HG03095 (cell line): ENCODE measurements around the gene CDK18.
"Not testable (repeated sequence)": the region's sequence is repeated elsewhere in the genome, so short reads cannot be mapped to it uniquely, and the experiment has no call there.

Source experiments
- ATAC-seq: cut with Tn5 transposase; IDR thresholded peaks from one replicate; pipeline ENCODE4 v1.9.1; 2021; ENCODE audit warnings: moderate library complexity; ENCODE audit not compliant: unreplicated experiment

Gene CDK18

DNA sequence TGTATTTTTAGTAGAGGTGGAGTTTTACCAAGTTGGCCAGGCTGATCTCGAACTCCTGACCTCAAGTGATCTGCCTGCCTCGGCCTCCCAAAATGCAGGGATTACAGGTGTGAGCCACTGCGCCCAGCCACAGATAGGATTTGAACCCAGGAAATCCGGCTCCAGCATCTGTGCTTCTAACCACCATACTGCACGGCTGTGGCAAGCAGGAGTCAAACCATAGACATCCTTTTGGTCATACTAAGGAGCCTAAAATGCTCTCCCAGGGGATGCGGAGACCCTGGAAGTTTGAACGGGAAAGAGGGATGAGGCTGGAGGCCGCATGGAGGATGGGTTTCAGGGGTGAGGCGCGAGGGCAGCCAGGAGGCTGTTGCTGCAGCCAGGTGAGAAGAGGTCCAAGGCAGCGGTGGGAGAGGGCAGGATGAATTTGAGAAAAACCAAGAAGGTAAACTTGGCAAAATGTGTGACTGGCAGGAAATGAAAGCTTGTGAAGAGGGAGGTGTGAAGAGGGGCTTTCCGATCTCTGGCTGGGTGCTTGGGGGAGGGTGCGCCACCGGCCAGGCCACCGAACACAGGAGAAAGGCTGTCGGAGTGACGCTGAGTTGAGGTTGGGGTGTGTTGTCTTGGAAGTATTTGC, 24.0 kb upstream of the CDK18 start:
- no peak for ATAC-seq

DNA sequence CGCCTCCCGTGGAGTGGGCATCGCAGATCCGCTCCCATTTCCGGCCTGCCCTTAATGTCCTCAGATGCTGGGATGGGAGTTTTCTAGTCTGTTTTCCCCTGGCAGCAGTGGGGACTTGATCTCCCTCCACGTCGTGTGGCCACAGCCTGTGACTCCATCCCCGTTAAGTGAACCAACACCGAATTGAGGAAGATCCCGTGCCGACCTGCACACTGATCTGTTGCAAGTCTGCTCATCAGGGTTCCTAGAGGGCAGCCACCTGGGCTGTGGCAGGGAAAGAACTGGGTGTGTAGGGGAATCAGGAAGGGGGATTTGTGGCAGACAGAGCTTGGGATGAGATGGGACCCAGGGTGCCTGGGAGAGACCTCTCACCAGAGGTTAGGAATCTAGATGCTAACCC, 23.3 kb upstream of the CDK18 start:
- no peak for ATAC-seq

DNA sequence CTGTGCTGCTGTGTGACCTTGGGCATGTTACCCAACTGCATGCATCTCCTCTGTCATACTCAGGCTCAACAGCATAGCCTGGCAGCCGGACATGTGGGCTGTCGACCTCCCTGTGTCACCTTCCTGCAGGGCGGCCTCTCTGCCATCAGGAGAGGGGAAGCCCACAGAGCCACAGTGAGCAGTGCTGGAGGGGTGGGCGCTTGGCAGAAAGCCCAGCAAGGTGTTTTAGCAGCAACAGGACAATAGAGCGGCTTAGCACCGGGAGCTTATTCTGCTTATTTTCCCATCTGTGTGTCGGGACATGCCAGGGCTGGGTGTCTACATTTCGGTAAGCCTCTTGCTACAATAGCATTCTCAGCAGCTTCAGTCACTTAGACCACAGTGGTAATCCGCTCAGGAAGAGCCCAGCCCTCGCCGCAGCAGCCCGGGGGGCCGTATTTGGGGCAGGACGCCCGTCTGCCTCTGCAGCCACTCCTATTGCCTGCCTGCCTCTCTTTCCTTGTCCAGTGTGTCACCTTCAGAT, 22.8 kb upstream of the CDK18 start:
- no peak for ATAC-seq

DNA sequence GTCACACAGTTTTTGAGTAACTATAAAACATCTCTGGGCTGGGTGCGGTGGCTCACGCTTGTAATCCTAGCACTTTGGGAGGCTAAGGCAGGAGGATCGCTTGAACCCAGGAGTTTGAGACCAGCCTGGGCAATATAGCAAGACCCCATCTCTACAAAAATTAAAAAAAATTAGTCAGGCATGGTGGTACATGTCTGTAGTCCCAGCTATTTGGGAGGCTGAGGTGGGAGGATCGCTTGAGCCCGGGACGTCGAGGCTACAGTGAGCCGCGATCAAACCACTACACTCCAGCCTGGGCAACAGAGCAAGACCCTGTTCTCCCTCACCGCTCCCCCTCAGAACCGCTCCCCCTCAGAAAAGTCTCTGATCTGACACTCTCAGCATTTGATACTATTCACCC, 21.9 kb upstream of the CDK18 start:
- ATAC-seq, result not testable (repeated sequence)

DNA sequence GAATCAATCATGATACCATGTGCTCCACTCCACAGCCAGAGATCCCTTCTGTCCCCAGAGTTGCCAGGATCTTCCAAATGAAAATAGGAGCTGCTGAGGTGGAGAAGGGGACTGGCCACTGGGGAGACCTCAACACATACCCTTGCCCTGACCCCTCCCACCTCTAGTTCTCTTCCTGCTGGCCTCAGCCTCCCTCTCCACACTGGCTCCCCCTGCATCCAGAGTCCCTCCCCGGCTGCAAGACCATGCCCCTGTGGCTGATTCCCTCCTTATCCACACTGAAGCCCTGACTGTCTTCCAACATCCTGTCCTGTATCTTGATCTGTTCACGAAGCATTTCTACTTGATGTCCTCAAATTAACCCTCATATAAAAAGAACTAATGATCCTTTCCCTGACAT, 21.1 kb upstream of the CDK18 start:
- no peak for ATAC-seq

DNA sequence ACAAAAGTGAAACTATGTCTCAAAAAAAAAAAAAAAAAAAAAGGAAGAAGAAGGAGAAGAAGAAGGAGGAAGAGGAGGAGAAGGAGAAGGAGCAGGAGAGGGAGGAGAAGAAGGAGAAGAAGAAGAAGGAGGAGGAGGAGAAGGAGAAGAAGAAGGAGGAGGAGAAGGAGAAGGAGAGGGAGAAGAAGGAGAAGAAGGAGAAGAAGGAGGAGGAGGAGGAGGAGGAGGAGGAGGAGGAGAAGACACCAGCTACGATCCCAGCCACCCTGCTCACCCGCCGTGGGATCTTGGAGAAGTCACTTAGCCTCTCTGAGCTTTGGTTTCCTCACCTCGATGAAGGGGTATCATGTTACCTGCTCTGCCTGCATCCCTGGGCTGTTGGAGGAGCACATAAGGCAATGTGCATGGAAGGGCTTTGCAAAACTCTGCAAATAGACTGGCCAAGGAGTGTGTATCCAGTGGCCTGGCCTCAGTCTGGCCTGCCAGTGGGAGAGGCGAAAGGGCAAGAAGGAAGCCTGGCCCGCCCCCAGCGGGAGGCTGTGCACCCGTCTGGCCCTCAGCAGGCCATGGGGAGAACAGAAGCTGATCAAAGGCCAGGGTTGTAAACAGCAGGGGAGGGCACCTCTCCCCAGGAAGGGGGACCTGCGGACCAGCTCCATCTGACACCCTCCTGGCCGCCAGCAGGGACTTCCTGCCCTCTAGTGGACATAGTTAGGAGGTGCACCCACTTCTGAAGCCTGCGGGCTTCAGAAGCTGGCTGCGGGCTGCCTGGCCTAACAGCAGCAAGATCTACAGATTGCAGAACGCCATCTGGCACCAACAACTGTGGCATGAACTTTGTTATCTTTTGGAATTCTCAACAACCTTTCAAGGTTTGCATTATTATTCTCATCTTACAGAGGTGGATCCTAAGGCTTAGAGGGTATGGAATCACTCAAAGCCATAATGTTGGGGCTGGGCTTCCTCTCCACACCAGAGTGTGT, 19.2 kb upstream of the CDK18 start:
- no peak for ATAC-seq

DNA sequence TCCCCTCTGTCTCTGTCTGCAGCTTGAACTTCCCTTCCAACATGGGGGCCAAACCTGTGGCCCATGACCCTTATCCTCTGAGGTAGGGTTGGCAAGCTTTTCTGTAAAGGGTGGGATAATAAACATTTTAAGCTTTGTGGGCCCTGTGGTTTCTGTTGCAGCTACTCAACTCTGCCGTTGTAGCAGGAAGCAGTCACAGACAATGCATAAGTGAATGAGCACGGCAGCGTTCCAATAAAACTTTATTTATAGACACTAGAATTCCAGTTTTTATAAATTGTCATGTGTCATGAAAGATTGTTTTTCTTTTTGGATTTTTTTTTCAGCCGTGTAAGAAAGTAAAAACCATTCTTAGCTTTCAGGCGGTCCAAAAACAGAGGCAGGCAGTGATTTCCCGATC, 18.2 kb upstream of the CDK18 start:
- no peak for ATAC-seq

DNA sequence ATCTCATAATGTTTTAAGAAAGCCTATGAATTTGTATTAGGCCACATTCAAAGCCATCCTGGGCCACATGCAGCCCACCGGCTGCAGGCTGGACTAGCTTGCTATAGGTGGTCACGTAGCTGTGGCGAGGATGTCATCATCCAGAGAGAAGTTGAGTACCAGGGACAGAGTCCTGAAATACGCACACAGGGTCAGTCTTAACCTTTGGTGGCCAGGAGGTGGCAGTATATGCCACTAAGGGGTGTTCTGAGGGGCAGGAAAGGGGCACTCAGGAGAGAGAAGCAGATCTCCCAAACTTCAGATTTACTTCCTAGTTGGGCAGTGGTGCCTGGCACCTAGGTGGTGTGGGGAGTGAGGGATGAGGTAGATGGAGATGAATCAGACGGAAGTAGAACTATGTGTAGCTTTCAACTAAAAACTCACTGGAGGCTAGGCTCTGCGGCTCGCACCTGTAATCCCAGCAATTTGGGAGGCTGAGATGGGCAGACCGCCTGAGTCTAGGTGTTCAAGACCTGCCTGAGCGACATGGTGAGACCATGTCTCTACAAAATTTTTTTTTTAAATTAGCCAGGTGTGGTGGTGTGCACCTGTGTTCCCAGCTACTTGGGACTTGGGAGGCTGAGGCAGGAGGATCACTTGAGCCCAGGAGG, 16.3 kb upstream of the CDK18 start:
- ATAC-seq, result no peak

DNA sequence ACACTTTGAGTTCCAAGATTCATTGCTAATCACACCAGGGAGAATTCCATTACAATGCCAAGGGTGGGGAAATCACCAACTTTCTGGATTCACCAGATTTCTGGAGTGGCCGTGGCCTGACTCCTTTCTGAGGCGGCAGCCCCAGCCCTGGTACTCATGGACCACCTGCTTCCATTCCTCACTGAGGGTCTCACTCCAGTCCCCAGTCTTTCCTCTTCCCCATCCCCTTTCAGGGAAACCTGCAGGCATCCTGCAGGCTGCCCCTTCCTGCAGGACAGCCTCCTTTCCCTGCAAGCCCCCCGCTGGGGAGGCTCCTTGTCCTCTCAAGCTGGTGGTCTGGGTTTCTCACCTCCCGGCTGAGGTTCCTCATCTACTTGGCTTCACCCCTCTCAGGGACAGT, 12.7 kb upstream of the CDK18 start:
- no peak for ATAC-seq

DNA sequence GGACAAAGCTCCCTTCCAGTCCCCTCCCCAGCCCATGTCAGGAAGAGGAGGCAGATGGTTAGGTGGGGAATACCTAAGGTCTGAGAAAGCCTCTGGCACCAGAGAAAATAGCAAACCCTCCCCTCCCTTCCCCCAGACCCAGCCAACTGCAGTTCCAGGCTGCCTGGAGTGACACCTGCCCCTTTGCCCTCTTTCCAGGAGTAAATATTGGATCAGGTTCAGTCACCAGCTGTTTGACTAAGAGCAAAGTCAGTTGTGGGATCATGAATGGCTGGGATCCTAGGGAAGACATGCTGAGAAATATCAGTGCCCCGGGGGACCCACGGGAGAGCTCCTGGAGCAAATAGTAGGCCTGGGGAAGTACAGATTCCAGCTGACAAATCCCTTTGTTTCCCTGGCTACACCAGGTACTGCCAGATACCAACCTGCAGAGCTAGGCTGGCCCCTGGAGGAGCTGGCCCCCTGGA, 12.2 kb upstream of the CDK18 start:
- ATAC-seq, result no peak

DNA sequence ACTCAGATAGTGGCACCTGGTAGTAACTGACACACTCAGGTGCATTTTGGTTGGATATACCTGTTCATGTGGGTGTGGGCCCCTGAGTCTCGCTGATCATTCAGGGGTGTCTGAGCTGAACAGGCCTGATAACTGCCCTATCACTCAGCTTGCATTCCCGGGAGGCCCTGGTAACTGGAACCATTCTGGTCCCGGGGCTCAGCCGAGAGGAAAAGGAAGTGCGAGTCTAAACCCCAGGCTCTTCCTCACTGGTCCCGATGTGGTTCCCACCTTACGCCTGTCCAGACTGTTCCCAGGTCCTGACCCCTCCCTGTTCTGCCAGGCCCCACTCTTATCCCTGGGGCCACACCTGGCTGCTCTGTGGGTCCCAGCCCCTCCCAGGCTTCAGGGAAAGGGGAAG, 11.7 kb upstream of the CDK18 start:
- ATAC-seq, result no peak

DNA sequence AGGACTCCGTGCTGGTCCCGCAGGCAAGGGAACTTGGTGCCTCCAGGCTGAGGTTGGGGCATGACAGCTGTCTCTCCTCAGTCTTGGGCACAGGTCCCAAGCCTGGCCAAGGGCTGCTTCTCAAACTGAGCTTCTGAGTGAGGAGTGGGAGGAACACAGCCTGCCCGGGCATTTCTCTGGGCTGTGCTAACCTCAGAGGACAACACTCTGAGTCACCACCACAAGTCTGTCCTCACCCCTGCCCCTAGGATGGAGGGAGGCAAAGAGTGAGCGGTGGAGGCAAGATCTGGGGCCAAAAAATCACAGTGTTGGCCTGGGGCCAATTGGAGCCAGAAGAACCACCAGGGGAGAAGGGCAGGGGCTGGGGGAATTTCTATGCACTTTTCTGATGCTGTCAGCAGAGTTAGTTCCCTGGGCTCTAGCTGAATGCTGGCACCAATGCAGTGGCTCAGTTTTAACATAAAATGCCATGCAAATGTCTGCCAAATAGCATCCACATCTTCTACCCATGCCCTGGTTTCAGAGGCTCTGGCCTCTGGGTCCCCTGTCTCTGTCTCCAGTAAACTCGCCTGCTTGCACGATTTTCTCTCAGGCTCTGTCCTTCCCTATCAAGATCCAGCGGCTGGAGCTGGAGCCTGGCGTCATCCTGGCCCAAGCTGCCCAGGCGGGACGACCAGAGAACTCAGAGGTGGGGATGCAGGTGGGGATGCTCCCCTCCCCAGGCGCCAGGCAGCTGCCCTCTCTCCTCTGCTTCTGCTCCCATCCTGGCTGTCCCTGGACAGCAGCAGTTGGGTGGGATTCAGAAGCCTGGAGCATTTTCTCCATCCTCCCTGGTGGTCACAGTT, 11.0 kb upstream of the CDK18 start:
- ATAC-seq, result no peak

DNA sequence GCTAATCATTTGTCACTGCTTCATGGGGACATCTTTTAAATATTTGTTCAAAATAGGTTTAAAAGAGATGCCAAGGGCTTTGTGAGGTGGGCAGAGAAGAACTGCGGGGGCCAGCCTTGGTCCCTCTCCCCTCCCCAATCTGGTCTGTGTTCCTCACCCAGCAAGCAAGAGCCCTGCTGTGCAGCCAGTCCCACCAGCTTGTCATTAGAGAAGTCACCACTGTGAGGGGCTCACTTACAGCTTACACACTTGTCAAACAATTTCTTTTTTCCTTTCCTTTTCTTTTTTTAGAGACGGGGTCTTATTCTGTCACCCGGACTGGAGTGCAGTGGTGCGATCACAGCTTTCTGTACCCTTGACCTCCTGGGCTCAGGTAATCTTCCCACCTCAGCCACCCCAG, 10.4 kb upstream of the CDK18 start:
- ATAC-seq, result no peak

DNA sequence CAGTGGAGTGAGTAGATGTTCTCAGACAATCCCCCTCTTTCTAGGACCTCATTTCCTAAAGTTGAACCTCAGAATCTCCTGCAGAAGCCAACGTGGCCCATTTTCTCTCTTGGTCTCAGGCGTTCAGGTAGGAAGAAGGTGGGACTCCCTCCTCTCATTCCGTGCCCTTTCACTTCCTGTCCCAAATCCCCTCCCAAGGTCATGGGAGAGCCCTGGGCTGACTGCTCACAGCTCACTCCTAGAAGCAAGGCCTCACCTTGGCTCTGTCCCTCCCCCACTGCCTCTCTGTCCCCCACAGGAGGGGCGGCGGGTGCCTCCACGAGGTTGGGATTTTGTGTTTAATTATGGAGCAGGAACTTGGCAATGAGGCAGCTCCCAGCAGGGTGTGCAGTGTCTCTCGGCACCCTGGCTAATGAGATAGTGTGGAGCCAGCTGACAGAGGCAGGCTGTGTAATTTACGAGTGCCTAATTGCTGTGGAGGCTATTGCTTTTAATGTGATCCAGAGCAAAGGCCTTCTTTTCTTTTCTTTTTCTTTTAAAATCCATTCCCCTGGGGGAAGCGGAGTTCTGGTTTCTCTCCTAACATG, 9.1 kb upstream of the CDK18 start:
- ATAC-seq, result no peak

DNA sequence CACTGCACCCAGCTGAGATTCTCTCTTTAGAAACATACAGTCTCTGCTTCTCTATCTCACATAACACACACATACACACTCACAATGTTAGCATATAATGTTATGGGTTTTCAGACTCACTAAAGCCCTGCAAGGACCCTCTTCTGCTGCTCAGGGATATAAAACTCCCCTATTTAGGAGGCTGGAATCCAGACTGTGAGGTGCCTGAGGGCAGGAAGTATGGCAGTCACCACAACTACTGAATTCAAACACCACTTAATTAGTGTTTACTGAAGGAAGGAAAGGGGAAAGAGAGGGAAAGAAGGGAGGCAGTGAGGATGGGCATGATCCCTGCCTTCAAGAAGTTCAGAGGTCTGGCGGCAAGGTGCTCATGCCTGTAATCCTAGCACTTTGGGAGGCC, 7.8 kb upstream of the CDK18 start:
- ATAC-seq, result no peak

DNA sequence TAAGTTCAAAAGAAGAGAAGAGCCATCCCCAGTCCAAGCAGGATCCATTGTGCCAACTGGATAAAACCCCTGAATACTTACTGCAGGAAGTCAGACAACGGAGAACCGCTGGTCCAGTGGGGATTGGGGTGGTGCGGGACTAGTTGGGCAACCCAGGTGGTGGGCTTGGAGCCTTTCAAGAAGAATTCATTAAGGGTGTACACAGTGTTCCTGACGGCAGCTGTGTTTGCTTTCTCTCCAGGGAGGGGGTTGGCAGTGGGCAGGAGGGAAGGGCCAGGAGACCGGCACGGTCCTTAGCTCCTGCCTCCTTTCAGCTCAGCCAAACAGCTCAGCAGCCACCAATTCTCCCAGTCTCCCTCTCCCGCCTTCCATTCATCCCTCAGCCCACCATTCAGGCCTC, 7.1 kb upstream of the CDK18 start:
- no peak for ATAC-seq

DNA sequence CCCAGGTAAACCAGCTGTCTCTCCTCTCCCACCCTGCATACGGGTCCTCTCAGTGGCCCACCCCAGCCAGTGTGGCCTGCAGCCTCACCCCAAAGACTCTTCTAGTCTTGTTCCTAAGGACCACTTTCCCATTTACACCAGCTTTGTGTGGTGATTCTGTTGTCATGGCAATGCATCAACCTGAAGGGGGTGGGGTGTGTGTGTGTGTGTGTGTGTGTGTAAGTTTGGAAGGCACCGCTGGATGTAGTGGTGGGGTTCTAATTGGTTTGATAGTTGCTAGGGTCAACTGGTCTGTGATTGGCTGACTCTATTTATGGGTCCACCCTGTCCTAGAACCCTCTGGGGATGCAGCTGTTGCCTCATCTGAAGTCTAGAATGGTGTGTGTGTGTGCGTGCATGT, 4.7 kb upstream of the CDK18 start:
- no peak for ATAC-seq

DNA sequence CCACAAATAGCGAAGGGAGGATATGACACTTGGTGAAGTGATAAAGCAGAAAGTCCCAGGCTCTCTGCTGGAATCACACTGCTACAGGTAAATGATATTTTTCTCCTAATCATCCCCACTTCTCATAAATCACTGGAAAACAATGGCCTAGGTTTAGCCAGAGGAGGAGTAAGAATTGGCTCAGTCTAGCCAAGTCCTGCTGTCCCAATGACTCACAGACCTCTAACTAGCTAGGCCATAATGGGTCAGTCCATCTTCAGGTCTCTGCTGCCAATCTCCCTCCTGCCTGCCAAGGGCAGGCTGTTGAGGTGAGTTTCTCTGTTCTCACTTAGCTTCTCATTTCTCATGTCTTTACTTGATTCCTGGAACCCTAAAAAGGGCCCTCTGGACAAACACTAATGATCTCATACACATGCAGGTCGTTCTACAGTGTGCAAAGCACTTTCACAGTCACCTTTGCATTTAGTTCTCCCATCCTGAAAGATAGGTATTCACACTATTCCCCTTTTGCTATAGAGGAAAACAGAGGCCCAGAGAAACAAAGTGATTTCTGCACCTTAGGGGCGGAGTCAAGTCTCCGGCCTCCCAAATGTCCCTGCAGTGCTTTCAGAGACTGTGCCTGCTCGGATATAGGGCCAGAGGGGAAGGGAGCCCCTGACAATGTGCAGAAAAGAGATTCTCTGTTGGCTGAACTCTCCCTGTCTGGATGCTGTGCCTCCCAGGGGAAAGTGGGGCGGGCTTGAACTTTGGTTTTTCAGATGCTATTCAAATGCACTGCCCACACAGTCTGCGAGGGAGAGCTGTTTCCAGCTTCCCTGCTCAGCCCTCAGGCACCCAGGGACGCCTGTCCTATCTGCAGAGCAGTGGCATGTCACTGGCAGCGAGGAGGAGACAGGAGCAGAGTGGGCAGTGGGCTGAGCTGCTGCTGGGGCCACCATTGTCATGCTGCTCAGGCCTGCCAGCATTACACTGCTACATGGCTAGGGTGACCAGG, 3.9 kb upstream of the CDK18 start:
- no peak for ATAC-seq
